GM21526 (cell line): Measurements from ENCODE around the gene RMC1.
"Not testable (repeated sequence)": the region's sequence is repeated elsewhere in the genome, so short reads cannot be mapped to it uniquely, and the experiment has no call there.

Experiments used
- ATAC-seq: cut with Tn5 transposase; IDR thresholded peaks from one replicate; pipeline ENCODE4 v1.9.1; 2021; ENCODE audit warnings: moderate library complexity; ENCODE audit not compliant: unreplicated experiment, low FRiP score

The RMC1 gene

DNA sequence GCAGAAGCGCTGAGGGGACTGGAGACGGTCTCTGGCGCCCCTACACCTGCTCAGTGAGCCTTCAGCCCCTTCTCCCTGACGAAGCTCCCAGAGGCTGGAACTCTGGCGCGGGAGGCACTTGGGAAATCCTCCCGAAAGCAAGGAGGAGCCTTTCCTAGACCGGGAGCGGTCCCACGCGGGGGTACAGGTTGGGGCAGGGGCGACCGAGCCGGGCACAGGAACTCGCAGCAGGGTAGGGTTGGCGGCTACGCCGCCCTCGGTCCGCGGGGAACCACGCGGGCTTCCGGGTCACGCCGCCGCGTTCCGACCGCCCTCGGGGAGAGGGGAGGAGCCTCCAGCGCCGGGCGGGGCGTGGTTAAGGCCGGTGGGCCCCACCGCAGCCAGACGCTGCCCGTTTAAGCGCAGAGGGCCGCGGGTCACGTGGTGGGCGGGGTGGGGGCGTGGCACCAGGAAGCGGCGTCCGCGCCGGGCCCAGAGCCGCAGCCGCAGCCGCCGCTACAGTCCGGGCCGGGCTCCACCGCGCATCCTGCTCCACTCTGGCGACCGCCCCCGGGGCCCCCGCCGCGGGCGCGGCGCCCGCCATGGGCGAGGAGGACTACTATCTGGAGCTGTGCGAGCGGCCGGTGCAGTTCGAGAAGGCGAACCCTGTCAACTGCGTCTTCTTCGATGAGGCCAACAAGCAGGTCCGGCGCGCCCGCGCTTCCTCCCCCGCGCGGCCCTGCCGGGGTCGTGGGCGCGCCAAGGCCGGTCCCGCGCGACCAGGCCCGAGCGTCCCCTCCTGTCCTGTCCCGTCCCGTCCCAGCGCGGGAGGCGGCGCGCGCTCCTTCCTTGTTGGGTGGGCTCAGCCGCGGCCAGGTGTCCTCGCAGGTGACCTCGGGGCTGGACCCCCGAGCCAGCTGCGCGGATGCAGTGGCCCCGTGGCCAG, at the start of gene RMC1:
Gene RMC1, plus strand, starts transcription at position 474 of the 925 bp plus-strand sequence. Its CDS starts 108 bp downstream, at position 582.
- ATAC-seq: peak; percentile 74

DNA sequence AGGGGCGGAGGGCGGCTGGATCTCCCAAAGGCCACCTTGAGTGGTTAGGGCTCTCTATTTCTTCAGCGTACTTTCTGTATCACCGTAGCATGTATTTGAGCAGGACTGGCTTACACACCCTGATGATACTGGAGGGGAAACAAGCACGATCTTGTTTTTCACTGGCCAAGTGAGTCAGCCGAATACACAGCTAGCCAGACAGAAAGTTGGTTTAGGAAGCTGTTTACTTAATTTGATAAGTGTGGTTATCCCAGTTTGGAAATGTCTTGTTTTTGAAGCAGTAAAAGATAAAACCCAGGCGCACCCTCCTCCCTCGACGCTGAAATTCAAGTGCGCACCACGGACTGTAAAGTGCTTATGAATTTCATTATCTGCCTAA, 49.6 kb upstream of the RMC1 start:
- ATAC-seq: no peak

DNA sequence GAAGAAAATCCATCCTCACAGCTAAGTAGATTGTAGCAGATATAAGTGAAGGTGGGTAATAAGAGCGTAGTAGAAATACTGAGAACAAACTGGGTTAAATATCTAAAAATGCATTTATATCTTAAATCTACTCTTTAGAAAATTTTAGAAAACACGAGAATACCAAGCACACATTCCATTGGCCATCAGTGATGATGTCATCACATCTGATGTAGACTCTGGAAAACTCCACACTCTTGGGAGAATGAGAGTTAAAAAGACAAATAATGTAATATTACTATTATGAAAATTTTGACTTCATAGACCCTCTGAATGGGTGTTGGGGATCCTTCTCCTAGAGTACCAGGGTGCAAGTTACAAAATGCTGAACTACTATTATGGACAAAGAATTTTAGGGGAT, 46.5 kb upstream of the RMC1 start:
- ATAC-seq: no peak

DNA sequence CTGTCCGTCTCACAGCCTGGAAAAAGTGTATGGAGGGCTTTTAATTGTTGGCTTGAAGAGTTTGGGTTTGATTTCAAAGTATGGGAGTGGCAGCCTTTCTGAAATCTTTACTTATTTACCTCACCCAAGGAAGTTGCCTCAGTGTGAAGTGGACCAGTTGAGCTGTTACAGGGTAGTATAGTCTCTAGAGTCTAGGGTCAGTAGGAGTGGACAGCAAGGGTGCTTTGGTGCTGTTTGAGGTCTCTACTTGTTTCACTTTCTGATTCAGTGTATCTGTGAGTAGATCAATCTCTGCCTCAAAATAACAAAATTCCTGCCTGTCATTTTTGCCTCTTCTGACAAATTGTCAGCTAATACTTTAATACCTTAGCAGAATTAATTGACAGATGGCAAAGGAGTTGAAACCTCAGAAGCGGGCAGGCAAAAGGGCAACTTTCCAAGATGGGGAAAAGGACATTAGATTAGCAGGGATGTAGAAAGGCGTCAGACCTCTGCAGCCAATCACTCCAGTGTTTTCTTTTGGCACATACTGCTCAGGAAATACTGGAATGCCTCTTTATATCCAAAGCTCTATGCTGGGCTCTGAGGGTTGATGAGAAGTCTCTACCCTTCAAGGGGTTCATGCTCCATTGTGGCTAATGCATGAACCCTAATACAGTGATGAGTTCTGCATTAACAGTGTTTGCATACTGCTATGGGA, 44.3 kb upstream of the RMC1 start:
- ATAC-seq: no peak

DNA sequence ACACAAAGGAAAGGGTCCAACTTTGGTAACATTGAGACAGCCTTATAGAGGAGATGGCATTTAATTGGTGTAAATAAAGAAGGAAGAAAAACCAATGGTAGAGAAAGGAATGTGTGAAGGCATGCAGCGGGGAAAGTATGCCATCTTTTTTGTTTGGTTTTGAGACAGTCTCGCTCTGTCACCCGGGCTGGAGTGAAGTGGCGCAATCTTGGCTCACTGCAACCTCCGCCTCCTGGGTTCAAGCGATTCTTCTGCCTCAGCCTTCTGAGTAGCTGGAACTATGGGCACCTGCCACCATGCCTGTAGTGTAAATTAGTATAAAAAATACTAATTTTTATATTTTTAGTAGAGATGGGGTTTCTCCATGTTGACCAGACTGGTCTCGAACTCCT, 43.8 kb upstream of the RMC1 start:
- ATAC-seq: no peak

DNA sequence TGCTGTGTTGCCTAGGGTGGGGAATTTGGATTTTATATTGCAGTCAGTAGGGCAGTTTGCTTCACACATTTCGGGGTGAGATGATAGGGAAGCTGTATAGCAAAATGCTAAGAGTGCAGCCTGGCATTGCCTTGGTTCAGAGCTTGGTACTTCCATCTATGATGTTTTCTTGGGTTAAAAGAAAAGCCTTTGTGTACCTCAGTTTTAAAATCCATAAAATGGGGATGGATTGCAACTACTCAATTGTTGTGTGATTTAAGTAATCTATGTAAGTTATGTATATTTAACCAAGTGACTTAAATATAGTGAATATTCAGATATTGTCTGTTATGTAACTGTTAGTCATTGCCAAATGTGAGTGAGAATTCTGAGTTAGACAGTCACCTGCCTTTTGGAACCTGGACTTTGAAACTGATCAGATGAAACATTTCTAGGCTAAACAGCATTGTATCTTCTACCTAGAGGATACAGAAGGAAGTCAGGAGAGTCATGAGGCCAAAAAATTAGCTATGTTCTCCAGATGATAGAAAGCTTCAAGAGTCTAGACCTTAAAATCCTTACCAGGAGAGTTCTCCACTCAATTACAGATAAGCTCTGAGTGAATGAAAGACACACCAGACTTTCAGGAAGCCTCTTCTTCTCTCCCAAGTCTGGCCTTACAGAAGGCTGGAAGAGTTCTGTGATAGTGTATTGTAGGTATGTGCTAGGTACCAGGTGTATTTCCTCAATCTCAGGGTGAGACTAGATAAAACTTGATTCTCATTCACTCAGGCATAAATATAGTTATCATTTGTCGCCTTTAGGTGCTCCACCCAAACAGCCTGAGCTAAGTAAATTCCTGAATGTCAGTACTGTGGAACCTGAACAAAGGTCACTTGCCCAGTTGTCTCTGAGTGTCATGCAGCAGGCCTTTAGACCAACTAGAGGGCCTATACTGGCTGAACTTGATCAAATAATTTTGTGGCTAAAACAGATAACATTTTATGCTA, 42.7 kb upstream of the RMC1 start:
- no peak for ATAC-seq

DNA sequence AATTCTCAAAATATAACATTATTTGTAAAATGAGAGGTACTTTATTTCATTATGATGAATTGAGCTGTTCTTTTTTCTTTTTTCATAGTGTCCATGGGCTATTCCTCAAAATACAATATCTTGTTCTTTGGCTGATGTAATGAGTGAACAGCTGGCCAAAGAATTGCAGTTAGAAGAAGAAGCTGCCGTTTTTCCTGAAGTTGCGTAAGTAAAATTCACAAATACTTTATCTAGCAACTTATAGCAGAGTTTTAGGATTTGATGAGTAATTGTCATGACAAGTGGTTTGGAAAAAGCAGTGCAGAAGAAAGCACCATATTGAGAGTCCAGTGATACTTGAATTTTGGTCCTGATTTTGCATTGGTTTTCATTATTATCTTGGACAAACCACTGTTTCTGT, 40.4 kb upstream of the RMC1 start:
- no peak for ATAC-seq

DNA sequence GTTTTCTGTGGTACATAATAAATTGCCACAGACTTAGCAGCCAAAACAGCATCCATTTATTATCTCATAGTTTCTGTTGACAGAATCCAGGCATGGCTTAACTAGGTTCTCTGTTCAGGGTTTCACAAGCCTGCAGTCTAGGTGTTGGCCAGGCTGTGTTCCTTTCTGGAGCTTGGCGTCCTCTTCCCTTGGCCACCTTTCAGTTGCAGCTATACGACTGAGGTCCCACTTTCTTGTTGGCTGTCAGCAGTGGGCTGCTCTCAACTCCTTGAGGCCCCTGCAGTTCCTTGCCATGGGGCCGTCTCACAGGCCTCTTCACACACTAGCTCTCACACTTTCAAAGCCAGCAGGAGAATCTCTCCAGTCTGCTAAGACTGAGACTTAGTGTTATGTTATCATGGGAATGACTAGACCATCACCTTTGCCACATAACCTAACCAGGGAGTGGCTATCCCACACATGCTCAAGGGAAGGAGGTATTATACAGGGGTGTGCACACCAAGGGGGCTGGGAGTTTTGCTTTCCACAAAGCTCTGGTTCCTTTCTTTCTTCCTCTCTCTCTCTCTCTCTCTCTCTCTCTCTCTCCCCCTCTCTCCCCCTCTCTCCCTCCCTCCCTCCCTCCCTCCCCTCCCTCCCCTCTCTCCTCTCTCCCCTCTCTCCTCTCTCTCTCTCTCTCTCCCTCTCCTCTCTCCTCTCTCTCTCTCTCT, 34.4 kb upstream of the RMC1 start:
- no peak for ATAC-seq

DNA sequence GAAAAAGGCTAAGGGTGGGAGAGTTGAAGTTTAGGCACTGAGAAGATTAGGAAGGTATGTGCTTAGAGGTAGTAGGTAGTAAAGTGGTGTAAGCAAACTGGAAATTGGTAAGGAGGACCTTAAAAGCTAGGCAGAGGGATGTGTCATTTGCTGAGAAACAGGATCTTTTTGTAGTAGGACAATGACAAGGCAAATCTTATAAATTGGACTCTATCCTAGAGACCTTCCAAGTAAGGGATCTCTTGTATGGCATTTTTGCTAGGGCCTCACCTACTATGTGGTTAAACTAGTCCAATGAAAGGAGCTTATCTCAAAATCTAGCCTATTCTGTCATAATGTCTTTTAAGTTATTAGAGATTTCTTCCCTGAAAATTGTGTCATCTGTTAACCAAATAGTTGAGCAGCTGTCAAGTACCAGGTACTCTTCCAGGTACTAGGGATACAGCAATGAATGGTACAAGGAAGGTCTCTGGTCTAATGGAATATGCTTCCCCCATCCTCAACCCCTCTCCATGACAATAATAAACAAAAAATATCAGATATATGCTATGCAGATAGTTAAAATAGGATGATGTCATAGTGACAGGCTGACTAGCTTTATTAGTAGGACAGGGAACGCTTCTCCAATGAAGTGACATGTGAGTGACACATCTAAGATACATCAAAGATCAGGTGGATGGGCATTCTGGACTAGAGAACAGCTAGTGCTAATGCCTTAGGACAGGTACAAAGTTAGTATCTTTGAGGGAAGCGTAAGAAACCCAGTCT, 32.5 kb upstream of the RMC1 start:
- no peak for ATAC-seq

DNA sequence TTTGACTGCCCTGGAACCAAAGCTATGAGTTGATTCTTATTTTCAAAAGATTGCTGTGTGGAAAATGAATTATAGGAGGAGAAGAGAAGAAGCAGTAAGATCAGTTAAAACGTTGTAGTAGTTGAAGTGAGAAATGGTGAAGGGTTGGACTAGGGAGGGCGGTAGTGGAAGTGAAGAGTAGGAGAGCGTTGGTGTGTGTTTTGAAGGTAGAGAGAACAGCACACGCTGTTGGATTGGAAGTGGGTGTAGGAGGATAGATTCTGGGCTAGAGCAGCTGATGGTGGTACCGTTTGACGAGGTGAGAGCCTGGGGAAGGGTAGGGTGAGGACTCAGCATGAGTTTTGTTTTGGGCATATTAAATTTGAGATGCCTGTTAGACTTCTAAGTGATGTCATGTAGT, 31.8 kb upstream of the RMC1 start:
- no peak for ATAC-seq

DNA sequence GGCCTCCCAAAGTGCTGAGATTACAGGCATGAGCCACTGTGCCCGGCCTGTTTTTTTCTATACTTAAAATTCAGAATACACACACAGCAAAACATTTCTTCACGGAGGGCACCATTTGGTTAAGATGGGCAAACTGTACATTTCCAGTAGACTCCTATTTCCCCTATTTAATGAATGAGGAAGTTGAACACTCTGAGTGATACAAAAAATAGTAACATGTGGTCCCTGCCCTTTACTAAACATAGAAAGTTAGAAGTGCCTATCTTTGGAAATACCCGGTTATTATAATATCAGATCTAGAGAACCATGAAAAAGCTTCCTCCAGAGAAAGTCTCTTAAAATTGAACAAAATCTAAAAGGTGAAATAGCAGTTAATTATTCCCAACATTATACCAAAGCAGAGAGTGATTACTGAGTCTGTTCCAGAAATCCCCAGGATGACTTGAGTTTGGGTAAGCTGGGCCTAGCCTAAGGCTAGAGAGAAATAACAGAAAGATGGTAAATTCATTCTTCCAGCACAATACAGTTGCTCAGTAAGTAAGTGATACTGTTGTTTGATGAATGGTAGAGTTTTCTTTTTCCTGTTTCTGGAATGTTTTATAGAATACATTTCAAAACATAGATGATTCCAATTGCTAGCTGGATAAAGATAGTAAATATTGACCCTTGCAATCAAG, 23.3 kb upstream of the RMC1 start:
- no peak for ATAC-seq

DNA sequence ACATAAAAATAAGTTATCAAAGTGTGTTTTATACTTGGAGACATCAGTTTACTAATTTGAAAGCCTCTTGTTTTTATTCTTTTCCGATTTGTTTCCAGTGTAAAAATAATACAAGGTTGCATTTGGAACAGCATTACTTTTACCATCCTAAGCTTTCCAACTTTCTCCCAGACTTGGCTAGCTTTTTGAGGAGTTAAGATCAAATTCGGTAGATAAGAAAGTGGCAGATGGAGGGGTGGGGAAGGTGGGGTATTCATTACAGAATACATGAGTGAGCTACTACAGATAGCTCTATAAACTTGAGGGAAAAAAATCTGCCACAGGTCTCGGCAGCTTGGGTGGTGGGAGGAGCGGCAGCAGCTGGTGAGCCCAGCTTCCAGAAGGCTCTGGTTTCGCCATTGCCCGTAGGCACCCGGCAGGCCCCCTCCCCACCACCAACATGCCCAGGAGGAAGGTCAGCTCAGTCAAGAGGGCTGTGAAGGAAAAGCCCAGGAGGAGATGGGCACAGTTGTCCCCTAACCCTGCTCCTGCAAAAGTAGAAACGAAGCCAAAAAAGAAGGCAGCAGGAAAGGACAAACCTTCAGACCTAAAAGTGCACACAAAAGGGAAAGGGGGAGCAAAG, 18.6 kb upstream of the RMC1 start:
- ATAC-seq: no peak

DNA sequence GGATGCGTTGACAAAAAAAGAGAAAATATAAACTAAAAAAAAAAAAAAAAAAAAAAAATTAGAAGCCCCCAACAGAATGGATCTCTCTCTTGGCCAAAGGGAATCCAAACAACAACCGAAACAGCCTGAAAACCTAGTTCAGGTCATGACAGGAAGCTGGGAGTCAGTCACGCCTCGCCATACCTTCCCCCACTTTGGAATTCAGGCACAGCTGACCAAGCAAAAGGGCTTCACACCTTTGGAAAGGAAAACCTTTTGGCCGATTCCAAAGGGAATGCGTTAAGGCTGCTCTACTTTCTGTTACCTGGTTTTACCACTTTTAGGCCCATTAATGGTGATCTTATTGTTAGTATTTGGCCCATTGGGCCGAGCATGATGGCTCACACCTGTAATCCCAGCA, 17.9 kb upstream of the RMC1 start:
- ATAC-seq: no peak

DNA sequence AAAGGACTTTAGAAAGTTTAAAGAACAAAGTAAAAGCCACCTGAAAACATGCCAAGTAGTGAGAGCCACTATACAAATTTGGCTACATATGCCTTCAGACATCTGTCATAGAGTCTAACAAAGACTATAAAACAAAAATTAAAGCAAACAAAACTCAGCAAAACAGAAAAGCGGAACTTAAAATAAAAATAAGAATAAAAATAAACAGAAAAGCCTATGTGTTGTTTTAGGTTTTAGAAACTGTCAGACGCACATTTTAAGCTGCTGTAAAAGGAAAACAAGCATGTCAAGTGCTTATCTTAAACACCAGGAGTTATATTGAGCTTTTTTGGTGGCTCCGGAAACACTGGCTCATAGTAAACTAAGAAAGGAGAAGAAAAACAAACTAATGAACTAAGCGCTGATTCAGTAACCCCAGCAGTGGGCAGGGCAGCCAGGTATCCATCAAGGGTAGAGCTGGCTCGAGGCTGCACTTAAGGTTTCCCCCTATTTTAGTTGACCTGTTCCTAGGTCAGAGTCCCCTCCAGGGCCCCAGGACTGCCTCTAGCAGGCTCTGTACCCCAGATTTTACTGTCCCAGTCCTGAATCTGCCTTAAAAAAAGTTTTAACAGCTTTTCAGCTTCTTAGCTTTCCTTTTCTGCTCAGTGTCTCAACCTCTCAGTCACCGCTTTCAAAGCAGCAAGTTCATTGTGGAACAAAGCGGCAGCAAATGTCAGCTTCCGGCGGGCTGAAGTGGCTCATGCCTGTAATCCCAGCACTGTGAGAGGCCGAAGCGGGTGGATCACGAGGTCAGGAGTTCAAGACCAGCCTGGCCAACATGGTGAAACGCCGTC, 15.4 kb upstream of the RMC1 start:
- ATAC-seq: peak; percentile 62

DNA sequence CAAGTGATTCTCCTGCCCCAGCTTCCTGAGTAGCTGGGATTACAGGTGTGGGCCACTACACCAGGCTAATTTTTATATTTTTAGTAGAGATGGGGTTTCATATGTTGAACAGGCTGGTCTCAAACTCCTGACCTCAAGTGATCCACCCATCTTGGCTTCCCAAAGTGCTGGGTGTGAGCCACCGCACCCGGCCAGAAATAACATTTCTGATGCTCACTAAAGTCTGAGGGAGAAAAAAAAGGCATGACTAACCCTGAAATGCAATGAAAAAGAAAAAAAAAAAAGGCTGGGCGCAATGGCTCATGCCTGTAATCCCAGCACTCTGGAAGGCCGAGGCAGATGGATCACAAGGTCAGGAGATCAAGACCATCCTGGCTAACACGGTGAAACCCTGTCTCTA, 13.7 kb upstream of the RMC1 start:
- not testable (repeated sequence) for ATAC-seq

DNA sequence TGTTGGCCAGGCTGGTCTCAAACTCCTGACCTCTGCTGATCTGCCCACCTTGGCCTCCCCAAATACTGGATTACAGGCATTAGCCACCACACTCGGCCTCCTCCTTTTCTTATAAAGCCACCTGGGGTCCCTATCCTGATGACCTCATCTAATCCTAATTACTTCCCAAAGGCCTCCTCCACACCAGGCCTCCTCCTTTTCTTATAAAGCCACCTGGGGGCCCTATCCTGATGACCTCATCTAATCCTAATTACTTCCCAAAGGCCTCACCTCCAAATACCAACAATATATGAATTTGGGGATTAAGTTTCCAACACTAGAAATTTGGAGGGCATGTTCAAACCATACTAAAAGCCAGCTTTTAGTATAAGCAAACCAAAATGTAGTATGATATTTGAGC, 9.7 kb upstream of the RMC1 start:
- ATAC-seq: no peak

DNA sequence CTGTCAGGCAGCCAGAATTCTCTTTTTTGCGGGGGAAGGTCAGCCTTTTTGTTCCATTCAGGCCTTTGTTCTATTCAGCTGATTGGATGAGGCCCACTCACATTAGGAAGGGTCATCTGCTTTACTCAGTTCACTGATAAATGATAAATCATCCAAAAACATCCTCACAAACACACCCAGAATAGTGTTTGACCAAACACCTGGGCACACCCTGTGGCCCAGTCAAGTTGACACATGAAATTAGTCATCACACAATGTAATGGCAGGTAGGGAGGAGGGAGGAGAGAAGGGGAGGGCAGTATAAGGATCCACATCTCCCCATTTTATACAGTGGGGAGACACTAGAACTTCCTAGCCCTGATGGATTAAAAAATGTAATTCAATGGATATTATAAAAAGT, 8.3 kb upstream of the RMC1 start:
- ATAC-seq: no peak
